Esophagus muscularis mucosa (tissue), 4 donors: ENCODE data around the gene MAMDC4. TPM values are rescaled to one million over a fixed set of nuclear protein-coding genes. Genes with fewer than 3 reads are reported as not detected.

ENCODE experiments used
- DNase-seq: peaks from one replicate; pipeline ENCODE4 v3.0.0-alpha.2; 2017; ENCODE audit errors: extremely low spot score
- H3K27ac ChIP-seq, 4 donors: fragments of 200-600 bp; sonication (generic); replicated peaks in 1 of 4; 1 replicate in 3 of 4; 2 replicates in 1 of 4; pipeline ENCODE4 v1.5.1; 2016 to 2019; ENCODE audit warnings: mild to moderate bottlenecking in 1 of 4
- H3K27me3 ChIP-seq, 4 donors: fragments of 200-600 bp; sonication (generic); one replicate each; pipeline versions ENCODE4 v1.5.1 to v1.6.0; 2016 to 2019
- H3K36me3 ChIP-seq, 4 donors: fragments of 200-600 bp; sonication (generic); one replicate each; pipeline ENCODE4 v1.5.1; 2016 to 2019
- H3K4me1 ChIP-seq, 4 donors: fragments of 200-600 bp; sonication (generic); one replicate each; pipeline ENCODE4 v1.5.1; 2016 to 2019
- H3K4me3 ChIP-seq, 4 donors: fragments of 200-600 bp; sonication (generic); 1 replicate in 2 of 4; 2 replicates in 2 of 4; pipeline ENCODE4 v1.5.1; 2016 to 2019; ENCODE audit warnings: mild to moderate bottlenecking in 4 of 4, moderate library complexity in 1 of 4
- H3K9me3 ChIP-seq, 4 donors: fragments of 200-600 bp; sonication (generic); 1 replicate in 3 of 4; 2 replicates in 1 of 4; pipeline ENCODE4 v1.5.1; 2016 to 2019
- CTCF ChIP-seq, 3 experiments: fragments of 200-600 bp in 2 of 3; fragments of 450-650 bp in 1 of 3; sonication (generic) in 2 of 3; IDR thresholded peaks; one replicate each; pipeline ENCODE4 v1.5.1; 2017 to 2019; ENCODE audit warnings: antibody characterized with exemption in 3 of 3, mild to moderate bottlenecking in 2 of 3, moderate library complexity in 1 of 3
- EP300 ChIP-seq: sonication (generic); formaldehyde crosslinking; IDR thresholded peaks from one replicate; pipeline ENCODE4 v1.6.1; 2017; ENCODE audit warnings: antibody characterized with exemption
- POLR2A ChIP-seq: fragments of 450-650 bp; IDR thresholded peaks from one replicate; pipeline ENCODE4 v1.6.1; 2017; ENCODE audit warnings: antibody characterized with exemption, moderate library complexity, mild to moderate bottlenecking, low read depth
- POLR2AphosphoS5 ChIP-seq, 2 donors: sonication (generic); formaldehyde crosslinking; IDR thresholded peaks; one replicate each; pipeline ENCODE4 v1.6.1; 2017; ENCODE audit warnings: antibody characterized with exemption in 2 of 2
- WGBS: methylation state at CpG from one replicate; pipeline ENCODE4 v1.1.5; 2018; 5-methylcytosine and 5-hydroxymethylcytosine counted together
- intact Hi-C: fragments of 100-400 bp; cut with DNase I; formaldehyde crosslinking; loops from one replicate; pipeline ENCODE4 v1.15.1; 2023
- total RNA-seq, 4 donors: library from RNA; depleted of rRNA; stranded (reverse); fragments of >200 nt; gene quantifications; one replicate each; pipeline versions ENCODE4 v1.1.0 to v1.2.1, GENCODE V29; 2016

Gene MAMDC4
- total RNA-seq, 4 donors from 2014 or later, result 1.7 to 4.7 (median 2.1) TPM

GRCh38 chr9:136829412-136829811 is 22.7 kb upstream of the MAMDC4 start:
- intact Hi-C loops, result no loop called here
- H3K27ac ChIP-seq, result no peak overlapping the region
- H3K27me3 ChIP-seq, result no peaks in the 10 kb centered on the region
- H3K36me3 ChIP-seq, result peaks cover 66 to 97% (median 91%) of the 10 kb centered on the region in 4 donors
- WGBS, result 84% methylated on average over 5 of the region's 14 CpGs
- H3K9me3 ChIP-seq, result no peaks in the 10 kb centered on the region
- no peak overlapping the region for H3K4me3 ChIP-seq
- TF ChIP-seq CTCF (IDR thresholded peaks at IDR 0.05) (no peak), EP300 (no peak), POLR2A (no peak), POLR2AphosphoS5 (IDR thresholded peaks at IDR 0.05) (no peak)
- no peaks in the 10 kb centered on the region for H3K4me1 ChIP-seq
- DNase-seq, result no peak

- Histone ChIP-seq H3K4me1 (no peaks in the 10 kb centered on the region), H3K27ac (no peak overlapping the region), H3K9me3 (no peaks in the 10 kb centered on the region), H3K36me3 (peaks cover 58 to 92% (median 84%) of the 10 kb centered on the region in 4 donors), H3K27me3 (no peaks in the 10 kb centered on the region), H3K4me3 (no peak overlapping the region)
- WGBS, result 90% methylated on average over 22 of the region's 41 CpGs
- intact Hi-C loops, result no loop called here
- DNase-seq, result no peak
- TF ChIP-seq POLR2A, result no peak
- TF ChIP-seq CTCF (IDR thresholded peaks at IDR 0.05), result no peak
- no peak for TF ChIP-seq EP300
- no peak for TF ChIP-seq POLR2AphosphoS5 (IDR thresholded peaks at IDR 0.05)
Measured at GRCh38 chr9:136829981-136830885, 21.9 kb upstream of the MAMDC4 start.

- intact Hi-C loops, result no loop called here
- no peak for DNase-seq
- no peaks in the 10 kb centered on the region for H3K4me1 ChIP-seq
Measured at GRCh38 chr9:136831002-136831719, 21.0 kb upstream of the MAMDC4 start.

GRCh38 chr9:136831720-136832104 is 20.4 kb upstream of the MAMDC4 start:
- Histone ChIP-seq H3K27ac (no peak overlapping the region), H3K4me3 (no peak overlapping the region), H3K9me3 (no peaks in the 10 kb centered on the region), H3K27me3 (no peaks in the 10 kb centered on the region), H3K36me3 (peaks cover 50 to 92% (median 84%) of the 10 kb centered on the region in 4 donors), H3K4me1 (no peaks in the 10 kb centered on the region)
- DNase-seq, result no peak
- TF ChIP-seq POLR2A, result no peak
- TF ChIP-seq CTCF (IDR thresholded peaks at IDR 0.05), result no peak
- TF ChIP-seq POLR2AphosphoS5 (IDR thresholded peaks at IDR 0.05), result no peak
- no peak for TF ChIP-seq EP300
- intact Hi-C loops, result no loop called here
- WGBS, result 93% methylated on average over 8 of the region's 23 CpGs

More at GRCh38 chr9:136831002-136831719, 21.0 kb upstream of the MAMDC4 start:
- H3K36me3 ChIP-seq, result peaks cover 50 to 92% (median 84%) of the 10 kb centered on the region in 4 donors
- no peaks in the 10 kb centered on the region for H3K27me3 ChIP-seq
- TF ChIP-seq POLR2A (no peak), POLR2AphosphoS5 (IDR thresholded peaks at IDR 0.05) (no peak), EP300 (no peak), CTCF (IDR thresholded peaks at IDR 0.05) (no peak)
- H3K27ac ChIP-seq, result no peak overlapping the region
- 91% methylated on average over 26 of the region's 30 CpGs for WGBS
- H3K9me3 ChIP-seq, result no peaks in the 10 kb centered on the region
- no peak overlapping the region for H3K4me3 ChIP-seq
